Mucosa of rectum (tissue), 2 donors: Measurements from ENCODE around the gene GRIP1.

Experiments
- H3K27ac ChIP-seq, 2 donors: one replicate each; pipeline ENCODE4 v1.7.0; 2013; ENCODE audit warnings: inconsistent platforms in 2 of 2, low read depth in 2 of 2, low read length in 2 of 2
- H3K27me3 ChIP-seq, 2 donors: one replicate each; pipeline ENCODE4 v1.7.0; 2013; ENCODE audit warnings: low read length in 2 of 2; ENCODE audit not compliant: control insufficient read depth in 2 of 2, insufficient read depth in 2 of 2
- H3K36me3 ChIP-seq, 2 donors: one replicate each; pipeline ENCODE4 v1.7.0; 2013; ENCODE audit warnings: low read length in 2 of 2; ENCODE audit not compliant: control insufficient read depth in 2 of 2, insufficient read depth in 2 of 2
- H3K4me1 ChIP-seq, 2 donors: one replicate each; pipeline ENCODE4 v1.7.0; 2013; ENCODE audit warnings: low read length in 2 of 2, mild to moderate bottlenecking in 1 of 2; ENCODE audit not compliant: control insufficient read depth in 2 of 2, insufficient read depth in 2 of 2
- H3K4me3 ChIP-seq, 2 donors: one replicate each; pipeline ENCODE4 v1.7.0; 2013; ENCODE audit warnings: low read length in 2 of 2
- H3K9ac ChIP-seq, 2 donors: one replicate each; pipeline ENCODE4 v1.7.0; 2013; ENCODE audit warnings: low read length in 2 of 2, low read depth in 1 of 2, mild to moderate bottlenecking in 1 of 2
- H3K9me3 ChIP-seq, 2 donors: one replicate each; pipeline ENCODE4 v1.7.0; 2013; ENCODE audit warnings: low read length in 2 of 2; ENCODE audit not compliant: control insufficient read depth in 2 of 2
- donor health status: healthy.
- donor health status: Normal muscosa, but diverticular disease.

The GRIP1 gene

DNA sequence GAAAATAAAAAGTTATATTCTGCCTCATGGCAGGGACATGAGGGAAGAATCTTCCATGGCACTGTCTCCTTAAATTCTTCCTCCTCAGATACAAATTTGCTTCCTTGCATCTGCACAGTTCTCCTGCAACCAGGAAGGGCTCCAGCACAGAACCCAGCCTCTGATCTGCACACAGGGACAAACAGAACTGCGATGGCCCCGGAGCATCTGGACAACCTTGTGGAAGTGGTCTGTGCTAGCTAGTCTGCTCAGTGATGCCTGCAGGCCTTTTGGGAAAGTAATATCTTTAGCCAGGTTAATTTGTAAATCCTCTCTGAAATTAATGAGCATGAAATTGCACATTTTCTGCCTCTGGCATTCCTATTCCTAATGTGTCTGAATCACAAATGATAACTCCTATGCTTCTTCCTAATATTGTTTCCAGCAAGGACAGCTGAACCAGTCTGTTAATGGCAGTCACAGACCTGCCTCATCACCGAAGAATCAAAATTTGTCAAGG, 74.8 kb downstream of the GRIP1 start:
- Histone ChIP-seq H3K36me3 (no peaks in the 10 kb centered on the region), H3K4me3 (no peak overlapping the region), H3K4me1 (no peaks in the 10 kb centered on the region), H3K27ac (no peak overlapping the region), H3K27me3 (no peaks in the 10 kb centered on the region), H3K9me3 (no peaks in the 10 kb centered on the region), H3K9ac (no peak overlapping the region)

DNA sequence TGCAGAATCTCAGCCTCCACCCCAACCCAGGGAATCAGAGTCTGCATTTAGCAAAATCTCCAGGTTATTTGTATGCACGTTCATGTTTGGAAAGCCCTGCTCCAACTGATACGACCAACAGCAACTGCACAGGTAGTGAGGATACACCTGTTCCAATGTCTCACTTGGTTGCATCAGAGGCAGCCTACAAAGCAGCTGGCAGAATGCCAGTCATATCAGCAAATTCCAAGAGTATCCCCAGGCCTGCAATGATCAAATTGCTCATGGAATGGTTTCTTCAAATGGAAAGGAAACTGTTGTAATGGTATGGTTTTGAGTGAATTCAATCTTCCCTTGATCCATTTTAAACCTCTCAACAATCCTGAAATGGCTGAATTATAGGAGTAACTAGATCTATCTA, 75.4 kb downstream of the GRIP1 start:
- Histone ChIP-seq H3K27me3 (no peaks in the 10 kb centered on the region), H3K9me3 (no peaks in the 10 kb centered on the region), H3K9ac (no peak overlapping the region), H3K4me3 (no peak overlapping the region), H3K4me1 (no peaks in the 10 kb centered on the region), H3K36me3 (no peaks in the 10 kb centered on the region), H3K27ac (no peak overlapping the region)

DNA sequence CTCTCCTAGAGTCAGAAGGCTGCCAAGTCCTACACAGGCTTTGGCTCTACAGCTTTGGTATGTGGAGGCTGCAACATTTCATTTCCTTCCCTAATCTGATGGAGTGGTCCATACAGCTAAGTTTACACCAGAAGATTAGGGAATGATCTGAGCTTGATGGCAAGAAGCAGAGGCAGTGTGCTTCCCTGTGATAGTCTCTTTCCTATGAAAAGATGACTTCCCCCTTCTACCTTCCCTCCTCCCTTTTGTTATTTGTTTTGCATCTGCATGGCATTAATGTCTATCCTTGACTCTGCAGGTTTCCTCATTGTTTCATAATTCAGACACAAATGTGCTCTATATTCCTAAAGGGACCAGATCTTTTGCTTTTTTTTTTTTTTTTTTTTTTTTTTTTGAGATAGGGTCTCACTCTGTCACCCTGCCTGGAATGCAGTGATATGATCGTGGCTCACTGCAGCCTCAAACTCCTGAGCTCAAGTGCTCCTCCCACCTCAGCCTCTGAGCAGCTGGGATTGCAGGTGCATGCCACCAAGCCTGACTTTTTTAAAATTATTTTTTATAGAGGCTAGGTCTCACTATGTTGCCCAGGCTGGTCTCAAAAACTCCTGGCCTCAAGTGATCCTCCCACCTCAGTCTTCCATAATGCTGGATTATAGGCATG, 76.3 kb downstream of the GRIP1 start:
- H3K4me3 ChIP-seq: no peak overlapping the region
- H3K4me1 ChIP-seq: no peaks in the 10 kb centered on the region
- no peaks in the 10 kb centered on the region for H3K36me3 ChIP-seq
- H3K9me3 ChIP-seq: no peaks in the 10 kb centered on the region
- H3K9ac ChIP-seq: no peak overlapping the region
- no peak overlapping the region for H3K27ac ChIP-seq
- H3K27me3 ChIP-seq: no peaks in the 10 kb centered on the region

DNA sequence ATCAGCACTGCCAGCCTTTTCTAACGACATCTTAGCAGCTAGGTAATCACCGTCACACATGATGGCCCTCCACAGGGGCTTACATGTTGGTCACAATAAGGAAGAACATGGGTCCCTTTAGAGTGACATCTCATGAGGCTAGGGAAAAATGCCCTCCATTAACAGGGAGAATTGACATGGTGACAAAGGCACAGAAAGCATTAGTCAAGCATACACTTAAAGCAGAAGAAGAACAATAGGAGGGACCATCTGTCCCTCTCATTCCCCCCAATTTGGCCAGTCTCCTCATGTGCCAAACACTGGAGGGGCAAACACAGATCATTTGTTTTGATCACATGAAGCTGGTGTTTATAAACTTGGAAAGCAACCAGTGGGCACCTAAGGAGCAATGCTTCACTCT, 78.0 kb downstream of the GRIP1 start:
- H3K27ac ChIP-seq: no peak overlapping the region
- no peak overlapping the region for H3K4me3 ChIP-seq
- no peaks in the 10 kb centered on the region for H3K4me1 ChIP-seq
- H3K9ac ChIP-seq: no peak overlapping the region
- no peaks in the 10 kb centered on the region for H3K9me3 ChIP-seq
- H3K36me3 ChIP-seq: no peaks in the 10 kb centered on the region
- H3K27me3 ChIP-seq: no peaks in the 10 kb centered on the region

DNA sequence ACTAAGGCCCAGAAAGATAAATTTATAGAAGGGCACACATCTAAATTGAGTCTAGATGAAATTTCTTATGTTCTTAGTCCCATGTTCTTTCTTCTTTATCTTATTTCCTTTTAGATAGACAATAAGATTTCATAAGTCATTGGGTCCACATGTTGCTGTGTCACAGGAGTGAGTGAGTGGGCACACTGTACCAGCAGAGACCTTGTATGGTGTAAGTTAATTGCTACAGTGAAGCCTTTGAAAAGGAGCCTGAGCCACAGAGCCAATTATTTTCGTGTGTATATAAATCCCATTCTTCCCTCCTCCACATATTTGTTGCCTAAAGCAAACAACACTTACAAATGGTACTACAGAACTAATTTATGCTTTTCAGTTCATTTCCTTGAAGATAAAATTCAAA, 79.1 kb downstream of the GRIP1 start:
- no peak overlapping the region for H3K27ac ChIP-seq
- H3K4me1 ChIP-seq: no peaks in the 10 kb centered on the region
- no peak overlapping the region for H3K9ac ChIP-seq
- no peaks in the 10 kb centered on the region for H3K9me3 ChIP-seq
- H3K36me3 ChIP-seq: no peaks in the 10 kb centered on the region
- H3K4me3 ChIP-seq: no peak overlapping the region
- H3K27me3 ChIP-seq: no peaks in the 10 kb centered on the region

DNA sequence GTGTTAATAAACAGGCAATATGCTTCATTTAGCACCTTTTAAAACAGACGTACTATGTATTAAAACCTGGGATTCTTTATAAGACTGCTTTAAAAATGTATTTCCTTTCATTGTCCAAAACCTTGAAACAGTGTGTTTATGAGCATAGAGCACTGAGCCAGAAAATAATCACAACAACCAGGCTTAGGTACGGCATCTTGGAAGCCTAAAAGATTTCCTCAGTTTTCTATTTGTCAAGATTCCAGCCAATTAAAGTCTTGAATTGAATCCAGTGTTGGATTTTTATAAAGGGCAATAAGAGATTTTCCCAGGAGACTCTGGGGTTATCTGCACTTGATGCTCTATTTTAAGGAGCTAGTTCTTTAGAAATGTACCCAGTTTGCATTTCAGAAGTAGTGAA, 80.3 kb downstream of the GRIP1 start:
- Histone ChIP-seq H3K36me3 (no peaks in the 10 kb centered on the region), H3K27me3 (no peaks in the 10 kb centered on the region), H3K27ac (no peak overlapping the region), H3K4me3 (no peak overlapping the region), H3K4me1 (no peaks in the 10 kb centered on the region), H3K9me3 (no peaks in the 10 kb centered on the region), H3K9ac (no peak overlapping the region)

DNA sequence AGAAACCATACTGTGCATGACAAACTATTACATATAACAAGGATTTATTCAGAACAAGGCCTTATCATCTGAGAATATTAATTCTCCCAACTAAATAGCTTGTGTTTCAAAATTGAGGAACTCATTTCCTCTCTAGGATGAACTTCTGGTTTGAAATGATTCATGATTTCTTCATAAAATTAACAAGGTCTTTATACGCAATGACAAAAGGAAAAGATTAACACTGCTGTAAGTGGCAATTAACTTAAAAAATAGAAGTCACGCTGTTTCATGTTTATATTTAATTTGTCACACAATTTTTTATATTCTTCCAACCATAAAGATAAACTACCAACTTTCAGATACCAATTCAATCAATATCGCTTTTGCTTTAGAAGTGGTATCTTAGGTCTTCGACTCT, 80.8 kb downstream of the GRIP1 start:
- H3K4me3 ChIP-seq: no peak overlapping the region
- H3K9ac ChIP-seq: no peak overlapping the region
- H3K27me3 ChIP-seq: no peaks in the 10 kb centered on the region
- no peaks in the 10 kb centered on the region for H3K9me3 ChIP-seq
- H3K4me1 ChIP-seq: no peaks in the 10 kb centered on the region
- no peak overlapping the region for H3K27ac ChIP-seq
- no peaks in the 10 kb centered on the region for H3K36me3 ChIP-seq

DNA sequence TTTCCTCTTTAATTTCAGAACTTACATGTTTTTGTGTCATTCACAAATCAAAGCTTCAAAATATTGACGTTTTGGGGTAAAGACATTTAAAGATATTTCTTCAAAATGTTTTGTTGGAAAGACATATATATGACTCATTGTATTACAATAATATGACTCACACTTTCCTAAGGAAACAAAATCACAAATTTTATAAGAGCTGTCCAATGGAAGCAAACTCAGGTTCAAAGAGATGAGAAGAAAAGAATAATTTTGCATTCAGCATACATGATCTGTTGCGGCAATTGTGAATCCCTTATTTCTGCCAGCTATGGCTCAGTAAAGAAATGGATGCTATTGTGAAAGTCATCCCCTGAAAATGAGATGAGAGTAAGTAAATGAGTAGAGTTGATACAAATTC, 82.7 kb downstream of the GRIP1 start:
- Histone ChIP-seq H3K4me3 (no peak overlapping the region), H3K27me3 (no peaks in the 10 kb centered on the region), H3K36me3 (no peaks in the 10 kb centered on the region), H3K4me1 (no peaks in the 10 kb centered on the region), H3K9ac (no peak overlapping the region), H3K9me3 (no peaks in the 10 kb centered on the region), H3K27ac (no peak overlapping the region)

DNA sequence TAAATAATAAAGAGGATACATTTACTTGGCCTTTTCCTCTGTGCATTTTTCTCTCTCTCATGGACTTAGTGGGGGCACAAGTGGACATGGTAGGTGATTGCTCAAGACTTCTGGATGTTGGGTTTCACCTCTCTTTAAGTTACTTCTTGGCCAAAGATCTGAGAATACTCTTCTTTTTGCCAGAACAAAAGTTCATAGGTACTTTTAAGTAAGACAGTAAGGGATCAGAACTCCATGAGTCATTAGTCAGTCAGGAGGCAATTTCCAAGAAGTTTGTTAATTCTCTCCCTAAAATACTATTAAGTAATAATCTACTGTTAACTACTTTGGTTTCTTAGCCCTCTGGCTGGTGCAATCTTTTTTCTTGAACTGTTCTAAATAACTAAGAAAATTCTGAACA, 84.2 kb downstream of the GRIP1 start:
- Histone ChIP-seq H3K27me3 (no peaks in the 10 kb centered on the region), H3K36me3 (no peaks in the 10 kb centered on the region), H3K4me3 (no peak overlapping the region), H3K4me1 (no peaks in the 10 kb centered on the region), H3K9ac (no peak overlapping the region), H3K27ac (no peak overlapping the region), H3K9me3 (no peaks in the 10 kb centered on the region)

DNA sequence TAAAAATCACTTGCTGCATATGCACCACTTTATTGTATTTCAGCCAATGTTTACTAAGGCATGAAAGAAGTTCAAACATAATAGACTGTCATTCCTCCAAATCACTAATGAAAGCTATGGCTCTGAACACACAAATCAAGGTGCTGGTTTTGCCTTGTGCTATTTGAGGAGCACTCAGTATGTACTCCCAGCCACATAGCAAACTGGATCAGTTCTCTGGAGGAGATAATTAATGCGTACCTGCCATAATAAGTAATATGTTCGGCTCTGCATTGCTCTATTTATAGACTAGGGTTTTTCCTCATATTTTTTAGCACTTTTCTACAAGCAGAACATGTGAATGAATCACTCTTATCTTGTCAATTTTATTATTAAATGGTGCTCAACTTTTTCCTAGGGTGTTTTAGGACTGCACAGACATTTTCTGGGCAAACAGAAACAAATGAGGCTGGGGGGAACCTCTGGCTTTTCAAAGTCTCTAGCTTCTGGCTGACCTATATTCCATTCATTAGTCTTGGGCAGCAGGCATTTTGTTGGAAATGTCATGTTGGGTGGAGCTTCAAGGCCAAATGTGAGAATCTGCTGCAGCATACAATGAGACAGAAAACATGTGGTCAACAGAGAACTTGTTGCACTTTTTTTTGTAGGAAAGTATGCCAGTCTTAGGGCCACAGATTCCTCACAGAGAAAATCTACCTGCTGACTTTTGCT, 88.4 kb downstream of the GRIP1 start:
- no peaks in the 10 kb centered on the region for H3K27me3 ChIP-seq
- no peak overlapping the region for H3K4me3 ChIP-seq
- H3K9ac ChIP-seq: no peak overlapping the region
- H3K9me3 ChIP-seq: no peaks in the 10 kb centered on the region
- no peaks in the 10 kb centered on the region for H3K4me1 ChIP-seq
- H3K36me3 ChIP-seq: no peaks in the 10 kb centered on the region
- no peak overlapping the region for H3K27ac ChIP-seq
